Breast epithelium (tissue), 3 donors: ENCODE data around the gene SAFB2.

Experiments used
- CTCF ChIP-seq, 3 donors: fragments of 450-650 bp; IDR thresholded peaks; one replicate each; pipeline ENCODE4 v1.5.1; 2016 to 2017; ENCODE audit warnings: antibody characterized with exemption in 3 of 3, mild to moderate bottlenecking in 3 of 3, moderate library complexity in 3 of 3
- POLR2A ChIP-seq: fragments of 450-650 bp; IDR thresholded peaks from one replicate; pipeline ENCODE4 v1.6.1; 2016; ENCODE audit warnings: antibody characterized with exemption, mild to moderate bottlenecking, moderate library complexity

- TF ChIP-seq POLR2A (no peak), CTCF (IDR thresholded peaks at IDR 0.05) (no peak)
These were observed 57.6 kb downstream of the SAFB2 start for GRCh38 chr19:5564930-5565329.
